Renal pelvis (tissue), 4 donors: Measurements from ENCODE around the gene HMG20A. TPM values are rescaled to one million over a fixed set of nuclear protein-coding genes. Genes with fewer than 3 reads are reported as not detected.

Experiments used
- DNase-seq: peaks from one replicate; pipeline ENCODE4 v3.0.0-alpha.2; 2013
- polyA plus RNA-seq, 3 donors: library from polyadenylated mRNA; unstranded; fragments of 120-200 nt; gene quantifications; one replicate each; pipeline ENCODE4 v1.2.1, GENCODE V29; 2013; ENCODE audit not compliant: insufficient read length in 3 of 3

Gene HMG20A
- polyA plus RNA-seq, 3 donors = 55.2 to 75.7 (median 63.6) TPM

DNA sequence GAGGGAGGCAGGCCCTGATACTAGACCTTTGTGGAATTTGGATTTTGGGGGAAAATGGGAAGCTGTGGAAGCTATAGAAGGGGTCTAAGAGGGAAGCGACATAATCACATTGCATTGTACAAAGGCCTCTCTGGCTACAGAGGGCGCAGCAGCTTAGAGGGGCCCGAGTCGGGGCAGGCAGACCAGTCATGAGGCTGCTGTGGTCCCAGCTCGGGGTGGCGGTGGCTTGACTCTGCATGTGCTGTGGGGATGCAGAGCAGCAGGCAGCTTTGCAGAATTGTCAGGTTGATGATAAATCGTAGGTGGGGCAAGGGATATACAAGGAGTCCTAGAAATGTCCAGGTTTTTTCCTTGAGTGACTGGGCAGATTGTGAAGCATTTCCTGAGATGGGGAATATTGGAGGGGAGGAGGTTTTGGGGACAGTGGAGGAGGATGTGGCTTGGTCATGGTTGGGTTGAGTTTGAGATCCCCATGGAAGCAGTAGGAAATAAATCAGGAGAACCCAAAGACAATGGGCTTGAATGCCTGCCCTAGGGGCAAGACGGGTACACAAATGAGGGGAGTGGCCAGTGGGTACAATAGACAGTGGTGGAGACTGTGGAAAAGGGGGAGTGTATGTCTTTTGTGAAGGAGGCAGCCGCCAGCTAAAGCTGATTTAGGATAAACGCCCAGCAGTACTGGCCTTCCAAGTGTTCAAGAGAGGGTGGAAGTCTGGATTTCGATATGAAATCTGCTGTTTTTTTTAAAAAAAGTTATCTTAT lies 94.1 kb downstream of the HMG20A start:
- no peak for DNase-seq

DNA sequence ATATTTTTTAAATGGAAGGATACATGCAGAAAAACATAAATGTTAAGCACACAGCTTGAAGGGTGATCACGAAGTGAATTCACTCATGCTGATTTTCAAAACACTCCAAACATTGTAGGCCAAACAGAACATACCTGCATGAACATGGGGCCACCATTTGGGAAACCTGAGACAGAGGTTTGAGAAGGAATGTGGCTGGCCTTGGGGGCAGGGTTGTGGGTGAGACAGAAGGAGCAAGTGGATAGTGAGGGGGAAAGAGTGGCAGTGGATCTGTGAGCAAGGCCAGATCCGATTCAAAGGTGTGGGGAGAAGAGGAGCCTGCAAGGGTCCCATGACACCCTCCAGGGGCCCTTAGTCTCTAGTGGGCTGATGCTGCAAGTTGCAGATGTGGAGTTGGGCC lies 94.9 kb downstream of the HMG20A start:
- DNase-seq = no peak

DNA sequence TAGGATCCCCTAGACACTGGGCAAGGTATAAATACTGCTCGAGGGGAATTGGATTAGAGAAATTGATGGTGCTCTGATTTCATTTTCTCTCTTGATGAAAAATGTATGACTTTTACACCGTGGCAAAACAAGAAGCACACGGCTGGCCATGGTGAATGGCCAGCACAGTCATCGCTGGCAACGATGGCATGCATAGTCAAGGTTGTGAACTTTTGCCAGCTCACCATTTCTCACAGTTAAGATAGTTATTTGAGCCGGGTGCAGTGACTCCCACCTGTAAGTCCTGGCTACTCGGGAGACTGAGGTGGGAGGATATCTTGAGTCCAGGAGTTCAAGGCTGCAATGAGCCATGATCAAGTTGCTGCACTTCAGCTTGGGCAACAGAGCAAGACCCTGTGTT lies 95.4 kb downstream of the HMG20A start:
- DNase-seq = no peak

DNA sequence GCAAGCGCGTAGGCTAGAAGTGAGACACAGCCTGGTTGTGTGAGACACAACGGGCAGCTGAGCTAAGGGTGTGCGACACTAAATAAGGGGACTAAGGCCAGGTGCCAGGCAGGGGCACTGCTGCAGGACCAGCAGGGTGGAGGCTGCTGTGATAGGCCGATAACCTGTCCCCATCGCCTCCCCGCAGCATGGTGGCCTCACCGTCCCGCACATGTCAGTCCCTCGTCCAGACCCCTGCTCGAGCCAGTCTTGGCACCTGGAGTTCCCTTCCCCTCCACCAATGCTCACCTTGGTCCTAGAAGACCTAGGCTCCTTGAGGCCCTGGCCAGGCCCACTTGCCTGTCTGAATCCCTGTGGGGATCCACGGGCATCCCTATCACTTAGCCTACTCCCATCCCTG lies 96.1 kb downstream of the HMG20A start:
- no peak for DNase-seq

DNA sequence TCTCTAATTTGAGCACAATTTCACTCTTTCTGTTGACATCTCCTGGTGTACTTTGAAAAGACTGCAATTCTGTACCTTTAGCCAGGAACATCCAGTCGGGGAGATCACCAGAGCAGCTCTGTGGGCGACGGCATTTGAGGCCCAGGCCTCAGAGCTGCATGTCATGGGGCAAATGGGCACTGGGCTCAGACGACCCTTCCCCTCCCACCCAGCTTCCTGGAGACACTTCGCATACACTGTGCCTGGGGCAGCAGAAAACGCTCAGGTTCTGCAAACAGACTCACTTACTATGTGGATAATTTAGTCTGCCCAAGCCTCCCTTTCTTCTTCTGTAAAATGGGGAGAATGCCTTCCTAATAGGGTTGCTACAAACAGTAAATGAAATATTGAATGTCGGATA lies 96.9 kb downstream of the HMG20A start:
- no peak for DNase-seq

DNA sequence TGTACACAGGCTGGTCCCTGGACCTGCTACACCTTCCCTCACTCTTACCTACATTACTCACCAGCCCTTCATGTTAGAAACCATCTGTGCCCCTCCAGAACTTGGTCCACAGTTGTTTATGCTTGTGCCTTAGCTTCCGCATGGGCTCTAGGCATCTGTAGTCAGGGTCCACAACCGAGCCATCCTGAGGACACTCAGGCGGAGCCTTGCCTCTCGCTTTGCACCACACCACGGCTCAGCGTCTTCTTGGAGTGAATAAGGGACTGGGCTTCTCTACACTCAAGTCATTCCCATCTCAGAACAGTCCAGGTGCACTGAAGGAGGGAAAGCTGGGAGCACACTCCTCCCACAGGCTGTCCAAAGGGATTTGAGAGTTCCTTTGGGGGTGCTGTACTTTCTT lies 97.8 kb downstream of the HMG20A start:
- no peak for DNase-seq

DNA sequence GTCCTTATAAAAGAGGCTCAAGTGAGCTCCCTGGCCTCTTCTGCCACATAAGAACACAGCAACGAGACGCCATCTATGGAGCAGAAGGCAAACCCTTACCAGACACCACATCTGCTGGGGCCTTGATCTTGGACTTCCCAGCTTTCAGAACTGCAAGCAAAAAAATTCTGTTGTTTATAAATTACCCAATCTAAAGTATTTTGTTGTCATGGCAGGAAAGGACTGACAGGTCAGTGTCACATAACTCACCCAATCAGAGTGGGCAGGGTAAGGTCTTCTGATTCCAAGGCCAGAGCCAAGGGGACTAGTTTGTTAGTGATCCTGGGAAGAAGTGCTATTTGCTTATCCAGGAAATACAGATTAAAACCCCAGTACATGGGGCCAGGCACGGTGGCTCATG lies 98.9 kb downstream of the HMG20A start:
- DNase-seq = no peak

DNA sequence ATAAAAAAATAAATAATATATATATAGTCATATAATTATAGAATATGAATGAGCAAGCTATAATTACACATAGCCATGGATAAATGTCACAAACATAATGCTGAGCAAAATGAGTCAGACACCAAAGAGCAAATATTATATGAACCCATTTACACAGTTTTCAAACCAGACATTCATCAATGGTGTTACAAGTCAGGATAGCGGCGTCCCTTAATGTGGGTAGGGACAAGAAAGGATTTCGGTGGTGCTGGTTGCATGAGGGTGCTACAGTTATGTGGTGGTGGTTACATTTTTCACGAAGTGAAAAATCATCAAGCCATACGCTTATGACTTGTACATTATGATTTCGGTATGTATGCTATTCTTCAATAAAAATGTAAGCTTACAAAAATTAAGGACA lies 100.5 kb downstream of the HMG20A start:
- DNase-seq = no peak

DNA sequence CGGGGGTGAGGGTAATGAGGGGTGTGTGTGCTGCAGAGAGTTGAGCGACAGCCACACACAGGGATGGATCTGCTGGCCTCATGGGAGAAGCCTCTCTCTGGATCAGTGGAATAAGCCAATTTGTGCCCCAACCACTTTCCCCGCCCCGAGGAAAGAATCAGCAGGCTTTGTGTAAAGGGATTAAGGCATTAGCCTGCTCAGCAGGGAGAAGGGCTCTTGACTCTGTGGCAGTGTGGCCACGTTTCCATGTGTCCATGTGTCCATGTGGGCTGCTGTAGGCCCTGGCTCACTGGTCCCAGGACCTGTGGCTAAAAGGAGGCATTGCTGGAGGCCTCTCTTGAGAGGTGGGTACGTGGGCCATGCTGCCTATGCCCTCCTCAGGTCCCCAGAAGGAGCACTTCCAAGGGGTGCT lies 104.7 kb downstream of the HMG20A start:
- no peak for DNase-seq

DNA sequence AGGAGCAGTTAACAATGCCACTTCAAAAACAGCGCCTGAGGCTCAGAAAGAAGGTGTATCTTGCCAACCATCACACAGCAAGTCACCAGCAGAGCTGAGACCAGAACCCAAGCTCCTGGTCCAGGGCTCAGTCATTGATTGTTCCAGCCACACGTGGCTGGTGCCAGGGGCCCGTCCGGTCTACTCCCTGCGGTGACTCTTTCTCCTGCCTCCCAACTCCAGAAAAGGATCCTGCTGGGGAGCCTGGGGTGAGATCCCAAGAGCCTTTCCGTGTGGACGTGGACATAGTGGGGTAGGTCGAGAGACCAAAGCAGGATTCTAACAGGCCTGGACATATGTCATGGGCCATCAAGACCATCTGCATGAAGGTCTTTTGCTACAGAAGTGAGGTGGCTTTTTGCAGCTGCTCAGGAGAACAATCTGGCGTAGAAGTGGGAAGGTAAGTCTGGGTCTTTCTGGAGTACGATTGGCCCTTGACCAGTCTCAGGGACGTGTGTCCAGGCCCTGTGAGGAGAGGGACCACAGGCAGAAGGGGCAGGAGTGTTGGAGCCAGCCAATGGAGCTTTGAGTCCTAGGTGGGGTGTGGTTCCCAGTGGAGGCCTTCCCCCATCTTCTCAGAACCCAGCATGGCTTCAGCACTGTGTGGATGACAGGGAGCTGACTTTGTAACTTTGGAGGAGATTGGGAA lies 105.4 kb downstream of the HMG20A start:
- no peak for DNase-seq

DNA sequence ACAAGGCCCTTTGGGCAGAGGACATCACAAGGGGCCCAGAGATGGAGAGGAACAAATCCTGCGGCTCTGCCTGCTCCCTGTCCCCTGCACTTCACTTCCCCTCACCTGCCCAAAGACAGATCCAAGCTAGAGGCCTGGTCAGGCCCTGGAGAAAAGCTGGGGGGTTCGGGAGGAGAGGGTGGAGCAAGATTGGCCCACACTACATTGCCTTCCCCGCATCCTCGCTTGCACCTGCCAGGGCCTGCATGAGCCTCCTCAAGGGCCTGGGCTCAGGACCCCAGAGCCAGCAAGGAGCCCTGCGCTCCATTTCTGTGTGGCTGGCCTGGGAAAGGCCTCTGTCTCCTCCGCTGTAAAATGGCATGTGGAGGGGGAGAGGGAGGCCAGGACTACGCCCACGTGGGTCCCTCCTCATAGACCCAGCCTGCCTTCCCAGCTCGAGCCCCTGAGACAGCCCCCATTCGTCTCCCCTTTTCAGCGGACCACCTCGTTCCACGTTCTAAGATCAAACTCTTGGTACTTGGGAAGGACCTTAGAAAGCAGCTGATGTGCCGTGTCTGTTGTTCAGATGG lies 106.0 kb downstream of the HMG20A start:
- no peak for DNase-seq

DNA sequence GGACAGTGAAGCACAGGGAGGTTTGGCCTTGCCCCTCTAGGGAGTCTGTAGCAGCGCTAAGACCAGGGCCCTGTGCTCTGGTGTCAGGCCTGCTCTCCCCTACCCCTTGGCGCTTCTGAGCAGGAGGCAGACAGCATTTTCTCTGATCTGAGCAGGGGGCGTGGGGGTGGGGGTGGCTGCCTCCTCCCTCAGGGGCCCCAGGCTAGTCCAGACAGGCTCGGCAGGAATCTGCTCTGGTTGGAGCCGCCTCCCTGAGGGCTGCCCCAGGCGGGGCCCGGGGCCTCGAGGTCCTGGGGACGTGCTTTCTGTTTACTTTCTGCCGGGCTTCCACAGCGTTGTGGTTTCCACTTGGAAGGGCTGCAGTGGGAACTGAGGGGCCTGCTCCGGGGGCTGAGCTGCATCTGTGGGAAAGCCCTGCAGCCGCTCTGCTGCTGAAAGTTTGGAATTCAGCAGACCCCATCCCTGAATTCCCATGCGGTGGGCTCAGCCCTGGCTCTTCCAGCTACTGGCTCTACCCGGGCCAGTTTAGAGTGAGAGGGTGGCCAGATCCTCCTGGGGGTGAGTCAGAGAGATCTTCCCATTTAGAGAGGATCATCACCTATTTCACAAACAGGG lies 106.6 kb downstream of the HMG20A start:
- DNase-seq = no peak

DNA sequence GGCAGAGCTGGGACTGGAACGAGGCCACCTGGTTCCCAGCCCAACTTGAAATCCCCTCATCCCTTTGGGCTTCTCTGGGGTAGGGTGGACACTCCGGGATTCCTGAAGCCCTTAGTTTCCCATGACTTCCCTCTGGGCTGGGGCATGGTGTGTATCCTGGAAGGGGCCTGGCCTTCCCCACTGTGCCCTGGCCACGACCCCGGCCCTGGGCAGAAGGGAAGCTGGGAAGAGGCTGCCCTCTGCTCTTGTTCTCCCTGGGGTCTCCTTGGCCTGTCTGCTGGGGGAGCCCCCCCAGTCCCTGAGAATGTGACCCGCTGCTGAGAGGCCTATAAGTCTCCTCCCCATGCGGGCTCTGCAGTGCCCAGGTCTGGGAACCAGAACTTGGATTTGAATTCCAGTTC lies 107.1 kb downstream of the HMG20A start:
- no peak for DNase-seq

DNA sequence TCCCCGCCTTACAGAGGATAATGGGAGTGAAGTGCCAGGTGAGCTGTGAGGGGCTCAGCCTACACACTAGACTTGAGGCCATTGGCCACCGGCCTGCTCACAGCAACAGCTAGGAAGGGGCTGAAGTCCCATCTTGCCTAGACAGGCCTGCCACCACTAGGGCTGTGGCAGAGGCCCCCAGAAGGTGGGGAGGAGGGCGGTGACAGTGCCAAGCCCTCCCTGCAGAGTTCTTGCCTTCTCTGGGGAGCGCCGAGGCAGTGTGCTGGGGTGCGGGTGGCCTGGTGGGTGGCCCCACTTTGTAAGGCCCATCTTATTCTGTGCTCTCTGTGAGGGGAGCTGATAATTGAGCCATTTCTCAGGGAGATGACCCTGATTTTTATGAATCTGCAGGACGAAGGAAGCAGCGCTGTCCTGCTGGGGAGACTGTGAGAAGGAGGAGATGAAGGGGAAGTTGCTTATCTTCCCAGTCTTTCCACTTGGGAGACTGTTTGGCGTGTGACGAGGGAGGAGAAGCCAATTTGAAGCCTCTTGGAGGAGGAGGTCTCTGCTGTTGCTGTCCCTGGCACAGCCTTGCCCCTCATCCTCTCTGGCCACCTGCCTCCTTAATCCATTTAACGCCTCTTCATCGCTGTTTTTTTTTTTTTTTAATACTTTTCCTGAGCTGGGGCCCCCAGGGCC lies 107.7 kb downstream of the HMG20A start:
- no peak for DNase-seq

DNA sequence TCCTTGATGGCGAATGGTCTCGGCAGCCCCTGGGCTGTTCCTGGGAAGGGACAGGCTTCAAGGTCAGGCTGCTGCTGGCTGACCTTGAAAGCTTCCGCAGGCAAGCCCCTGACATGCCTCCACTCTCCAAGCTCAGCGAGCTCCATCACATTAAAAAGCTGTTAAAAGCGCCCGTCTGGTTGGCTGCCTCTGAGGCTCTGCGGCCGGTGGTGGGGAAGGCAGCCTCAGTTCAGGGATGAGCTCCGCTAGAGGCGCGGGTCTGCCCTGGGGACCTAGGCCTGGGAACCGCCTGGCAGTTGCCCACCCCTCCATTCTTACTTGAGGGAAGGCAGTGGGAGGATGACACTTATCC lies 108.3 kb downstream of the HMG20A start:
- no peak for DNase-seq

DNA sequence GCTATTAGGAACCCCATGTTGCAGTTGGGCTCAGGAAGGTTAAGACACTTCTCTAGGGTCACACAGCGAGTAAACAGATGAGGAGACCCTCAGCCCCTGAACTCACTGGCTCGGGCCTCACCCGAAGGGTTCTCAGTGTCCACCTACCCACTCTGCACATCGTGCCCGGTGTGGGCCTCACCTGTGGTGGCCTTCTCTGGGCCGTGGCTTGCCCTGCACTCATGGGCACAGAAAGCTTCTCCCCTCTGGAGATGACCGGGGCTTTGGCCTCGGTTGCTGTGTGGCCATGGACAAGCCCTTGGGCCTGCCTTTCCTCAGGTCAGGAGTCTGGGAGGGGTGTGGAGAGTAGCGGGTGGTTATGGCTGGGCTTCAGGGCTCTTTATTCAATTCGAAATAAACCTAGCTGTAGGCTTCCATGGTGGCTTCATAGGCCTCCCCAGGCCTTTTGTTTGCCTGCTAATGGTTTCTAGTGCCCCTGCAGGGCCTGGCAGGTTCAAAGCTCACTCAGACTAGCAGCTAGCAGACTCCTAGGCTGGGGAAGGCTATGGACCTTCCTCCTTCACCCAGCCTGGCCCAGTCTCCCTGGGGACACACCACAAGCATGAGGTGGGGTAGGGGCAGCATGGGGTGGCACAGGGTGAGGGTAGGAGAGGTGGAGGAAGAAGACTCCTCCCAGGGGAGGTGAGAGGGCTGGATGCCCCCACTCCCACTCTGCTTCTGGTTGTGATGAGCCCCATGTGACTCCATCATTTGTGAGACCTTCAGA lies 108.9 kb downstream of the HMG20A start:
- no peak for DNase-seq

DNA sequence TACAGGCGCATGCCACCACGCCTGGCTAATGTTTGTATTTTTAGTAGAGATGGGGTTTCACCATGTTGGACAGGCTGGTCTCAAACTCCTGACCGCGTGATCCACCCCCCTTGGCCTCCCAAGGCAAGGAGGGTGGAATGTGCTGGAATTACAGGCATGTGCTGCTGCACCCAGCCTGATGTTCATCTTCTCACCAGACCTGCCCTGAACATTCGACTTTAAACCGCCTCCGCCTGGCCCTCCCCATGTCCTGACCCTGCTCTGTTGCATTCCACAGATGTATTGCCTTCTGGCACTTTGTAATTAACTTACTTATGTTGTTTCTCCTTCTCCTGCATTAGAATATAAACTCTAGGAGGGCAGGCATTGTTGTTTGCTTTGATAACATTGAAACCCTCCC lies 109.9 kb downstream of the HMG20A start:
- DNase-seq = no peak

DNA sequence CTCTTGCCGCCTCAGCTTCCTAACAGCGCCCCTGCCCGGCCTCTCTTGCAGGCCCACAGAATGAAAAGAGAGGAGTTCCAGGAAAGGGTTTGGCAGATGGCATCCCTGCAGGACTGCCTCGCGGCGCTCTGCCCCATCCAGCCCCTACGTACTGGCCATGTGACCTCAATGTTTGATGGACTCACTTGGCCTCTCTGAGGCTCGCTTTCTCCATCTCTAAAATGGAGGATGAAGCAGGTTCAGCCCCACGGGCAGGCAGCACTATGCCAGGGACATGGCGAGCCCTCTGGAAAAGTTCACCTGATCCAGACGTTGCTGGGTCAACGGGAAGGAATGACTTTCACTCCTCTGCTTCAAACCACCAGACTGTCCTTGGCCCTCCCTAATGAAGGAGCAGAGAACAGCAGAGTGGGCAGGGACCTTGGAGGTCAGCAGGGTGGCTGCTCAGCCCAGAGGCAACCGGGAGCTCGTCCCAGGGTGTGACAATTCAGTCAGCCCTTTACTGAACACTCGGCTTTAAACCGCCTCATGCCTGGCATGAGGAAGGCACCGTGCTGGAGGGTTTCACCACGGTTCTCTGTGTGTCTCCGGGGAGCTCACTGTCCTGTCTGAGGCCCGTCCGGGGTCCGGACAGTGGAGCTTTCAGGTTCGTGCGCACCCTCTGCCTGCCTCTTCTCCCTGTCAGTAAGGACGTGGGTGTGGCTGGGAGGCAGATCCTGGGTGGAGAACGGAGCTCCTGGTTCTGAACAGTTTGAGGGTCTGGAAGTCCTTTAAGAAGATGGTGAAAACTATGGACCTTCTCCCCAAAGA lies 110.7 kb downstream of the HMG20A start:
- no peak for DNase-seq

DNA sequence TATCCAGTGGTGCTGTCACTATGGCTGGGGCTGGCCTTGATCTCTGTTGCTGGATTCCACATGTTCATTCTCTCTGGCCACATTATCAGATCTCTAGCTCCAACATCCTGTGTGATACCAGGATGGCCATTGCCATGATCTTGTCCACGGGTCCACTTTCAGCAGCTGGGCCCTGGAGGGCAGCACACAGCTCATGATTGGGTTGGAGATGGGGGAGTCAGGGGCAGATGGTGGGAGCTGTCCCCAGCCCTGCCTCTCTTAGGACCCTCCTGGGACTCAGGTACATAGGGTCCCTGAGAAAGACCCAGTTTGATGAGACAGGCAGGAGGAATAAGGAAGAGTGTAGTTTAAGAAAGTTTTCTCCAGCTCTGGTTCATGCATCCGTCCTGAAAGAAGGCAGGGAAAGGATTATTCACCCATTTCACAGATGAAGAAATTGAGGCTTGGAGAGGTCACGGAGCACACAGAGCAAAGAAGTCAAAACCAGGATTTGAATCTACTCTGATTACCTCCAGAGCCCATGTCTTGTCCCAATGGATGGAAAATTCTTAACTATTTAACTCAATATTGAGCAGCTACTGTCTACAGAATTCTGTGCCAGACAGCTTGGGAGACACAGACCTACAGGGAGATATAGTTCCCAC lies 111.5 kb downstream of the HMG20A start:
- no peak for DNase-seq

DNA sequence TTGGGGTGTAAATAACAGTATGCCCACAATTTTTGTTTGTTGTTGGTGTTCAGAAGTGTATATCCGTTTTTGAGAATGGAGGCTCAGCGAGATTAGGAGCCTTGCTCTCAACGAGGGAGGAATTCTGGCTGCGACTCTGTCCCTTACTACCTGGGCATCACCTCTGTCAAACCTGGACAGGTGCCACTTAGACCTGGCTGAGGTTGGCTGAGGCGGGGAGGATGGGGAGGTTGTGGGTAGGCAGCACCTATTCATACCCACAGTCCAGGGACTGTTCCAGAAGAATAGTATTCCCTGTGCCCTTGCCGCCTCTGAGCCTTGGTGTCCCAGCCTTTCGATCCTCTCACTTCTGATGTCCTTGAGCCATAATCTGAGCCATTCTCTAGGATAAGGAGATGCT lies 112.2 kb downstream of the HMG20A start:
- DNase-seq = no peak
